Naive thymus-derived CD4-positive, alpha-beta T cell (primary cell): ENCODE data around the gene WARS2. TPM values are rescaled to one million over a fixed set of nuclear protein-coding genes. Genes with fewer than 3 reads are reported as not detected.

Experiments
- ATAC-seq: fragments of 150-1000 bp; cut with Tn5 transposase; 2 replicates; pipeline ENCODE4 v1.10.0; 2021; ENCODE audit warnings: mild to moderate bottlenecking, moderate library complexity
- CTCF ChIA-PET: fragments of 350-600 bp; sonication (Branson Sonifier 250); formaldehyde crosslinking; loops from one replicate; lab custom pipeline; 2021; ENCODE audit warnings: antibody characterized with exemption; lab: Charles Lee
- POLR2A ChIA-PET: fragments of 350-600 bp; sonication (Branson Sonifier 250); formaldehyde crosslinking; loops from one replicate; lab custom pipeline; 2021; ENCODE audit warnings: antibody characterized with exemption, inconsistent platforms; lab: Charles Lee
- DNase-seq, 9 donors: peaks; one replicate each; pipeline versions ENCODE4 v3.0.0 to v3.0.0-alpha.2; 2020 to 2022; ENCODE audit warnings: mixed read lengths in 1 of 9
- H3K27ac ChIP-seq: one replicate; pipeline ENCODE4 v1.7.0; 2013; ENCODE audit warnings: mild to moderate bottlenecking, low read depth, low read length, moderate library complexity
- H3K27me3 ChIP-seq, 2 donors: one replicate each; pipeline ENCODE4 v1.7.0; 2013; ENCODE audit warnings: low read length in 2 of 2, mild to moderate bottlenecking in 2 of 2, moderate library complexity in 2 of 2; ENCODE audit not compliant: control insufficient read depth in 2 of 2, insufficient read depth in 2 of 2
- H3K36me3 ChIP-seq, 3 experiments: 1 replicate in 2 of 3; 2 replicates in 1 of 3; pipeline ENCODE4 v1.7.0; 2013; ENCODE audit warnings: low read length in 3 of 3, mild to moderate bottlenecking in 3 of 3, moderate library complexity in 1 of 3; ENCODE audit not compliant: insufficient read depth in 3 of 3, control insufficient read depth in 2 of 3
- H3K4me1 ChIP-seq, 2 donors: one replicate each; pipeline ENCODE4 v1.7.0; 2013; ENCODE audit warnings: low read length in 2 of 2, mild to moderate bottlenecking in 2 of 2, moderate library complexity in 1 of 2; ENCODE audit not compliant: control insufficient read depth in 2 of 2, insufficient read depth in 2 of 2
- H3K4me3 ChIP-seq: 2 replicates; pipeline ENCODE4 v1.7.0; 2013; ENCODE audit warnings: mild to moderate bottlenecking, low read length
- H3K9me3 ChIP-seq, 3 experiments: 1 replicate in 2 of 3; 2 replicates in 1 of 3; pipeline ENCODE4 v1.7.0; 2013; ENCODE audit warnings: low read length in 3 of 3; ENCODE audit not compliant: control insufficient read depth in 2 of 3
- H3K27ac Mint-ChIP-seq, 9 donors: one replicate each; pipeline ENCODE4 v1.8.0; 2020 to 2022; ENCODE audit warnings: mixed read lengths in 9 of 9, mild to moderate bottlenecking in 8 of 9, moderate library complexity in 5 of 9, inconsistent platforms in 2 of 9
- H3K27me3 Mint-ChIP-seq, 5 donors: one replicate each; pipeline ENCODE4 v1.8.0; 2021 to 2022; ENCODE audit warnings: mixed read lengths in 5 of 5, mild to moderate bottlenecking in 1 of 5
- H3K36me3 Mint-ChIP-seq, 5 donors: one replicate each; pipeline ENCODE4 v1.8.0; 2020 to 2022; ENCODE audit warnings: mixed read lengths in 5 of 5, mild to moderate bottlenecking in 3 of 5, inconsistent platforms in 1 of 5
- H3K4me1 Mint-ChIP-seq, 7 donors: one replicate each; pipeline ENCODE4 v1.8.0; 2020 to 2022; ENCODE audit warnings: mixed read lengths in 7 of 7, mild to moderate bottlenecking in 3 of 7, inconsistent platforms in 1 of 7
- H3K4me3 Mint-ChIP-seq, 10 donors: one replicate each; pipeline ENCODE4 v1.8.0; 2020 to 2022; ENCODE audit warnings: mild to moderate bottlenecking in 10 of 10, mixed read lengths in 10 of 10, moderate library complexity in 6 of 10, inconsistent platforms in 2 of 10
- H3K9me3 Mint-ChIP-seq, 11 donors: one replicate each; pipeline ENCODE4 v1.8.0; 2020 to 2022; ENCODE audit warnings: mixed read lengths in 11 of 11, mild to moderate bottlenecking in 4 of 11, inconsistent platforms in 1 of 11, moderate library complexity in 1 of 11
- intact Hi-C, 2 donors: fragments of 100-400 bp; cut with micrococcal nuclease; formaldehyde crosslinking; loops; one replicate each; pipeline ENCODE4 v1.15.1; 2023
- polyA plus RNA-seq, 2 donors: library from polyadenylated mRNA; unstranded; fragments of 300-500 nt; fragmentation: Illumina TruSeq; gene quantifications; one replicate each; pipeline ENCODE4 v1.2.3, GENCODE V29; 2021
- total RNA-seq, 6 experiments: library from RNA in 5 of 6; stranded (reverse) in 5 of 6; gene quantifications; 1 replicate in 5 of 6; 2 replicates in 1 of 6; pipeline ENCODE4 v1.2.3 and lab custom pipeline; 2021 to 2026

WARS2 gene
- total and polyA plus RNA-seq, 7 experiments from 2014 or later: 8.6 to 27.1 (median 11.5) TPM

GRCh38 chr1:119040489-119040888 is 100.0 kb downstream of the WARS2 start:
- H3K9me3 Mint-ChIP-seq: peaks cover 0 to 7% (median 0%) of the 10 kb centered on the region in 11 donors
- peaks cover 0 to 24% (median 0%) of the 10 kb centered on the region in 3 experiments for H3K36me3 ChIP-seq
- CTCF ChIA-PET: no interaction called here
- H3K4me1 ChIP-seq: no peaks in the 10 kb centered on the region
- H3K36me3 Mint-ChIP-seq: peaks cover 4 to 89% (median 75%) of the 10 kb centered on the region in 5 donors
- no peaks in the 10 kb centered on the region for H3K9me3 ChIP-seq
- H3K27ac Mint-ChIP-seq: no peak overlapping the region
- H3K27me3 Mint-ChIP-seq: no peaks in the 10 kb centered on the region
- POLR2A ChIA-PET: no interaction called here
- H3K4me1 Mint-ChIP-seq: no peaks in the 10 kb centered on the region
- ATAC-seq (no peak), DNase-seq (no peak)
- intact Hi-C loops: no loop called here
- no peak overlapping the region for H3K27ac ChIP-seq
- H3K4me3 ChIP-seq: no peak overlapping the region
- no peak overlapping the region for H3K4me3 Mint-ChIP-seq
- H3K27me3 ChIP-seq: no peaks in the 10 kb centered on the region

DNA sequence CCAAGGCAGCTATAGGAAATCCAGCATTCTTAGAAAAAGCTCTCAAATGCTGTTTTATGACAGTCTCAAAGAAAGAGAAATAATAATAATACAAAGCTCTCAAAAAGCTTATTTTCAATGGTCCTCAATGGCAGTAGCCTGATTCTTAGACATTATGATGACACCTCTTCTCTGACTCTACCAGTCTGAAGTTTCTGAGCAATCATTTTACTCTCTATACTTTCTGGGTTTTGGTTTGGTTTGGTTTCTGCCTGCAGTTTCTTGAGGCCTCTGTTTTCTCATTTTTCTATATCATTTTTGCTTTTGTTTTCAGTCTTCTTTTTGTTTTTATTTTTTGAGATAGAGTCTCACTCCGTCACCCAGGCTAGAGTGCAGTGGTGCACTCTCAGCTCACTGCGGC is 102.1 kb downstream of the WARS2 start:
- ChIA-PET CTCF (no interaction called here), POLR2A (no interaction called here)
- Histone ChIP-seq H3K9me3 (no peaks in the 10 kb centered on the region), H3K4me3 (no peak overlapping the region), H3K27me3 (no peaks in the 10 kb centered on the region), H3K27ac (no peak overlapping the region), H3K4me1 (no peaks in the 10 kb centered on the region), H3K36me3 (peaks cover 0 to 13% (median 0%) of the 10 kb centered on the region in 3 experiments)
- DNase-seq: no peak
- H3K9me3 Mint-ChIP-seq: peaks cover 0 to 7% (median 0%) of the 10 kb centered on the region in 11 donors
- H3K4me3 Mint-ChIP-seq: no peak overlapping the region
- no peaks in the 10 kb centered on the region for H3K27me3 Mint-ChIP-seq
- intact Hi-C loops: no loop called here
- ATAC-seq: no peak
- no peak overlapping the region for H3K27ac Mint-ChIP-seq
- H3K4me1 Mint-ChIP-seq: no peaks in the 10 kb centered on the region
- peaks cover 4 to 88% (median 76%) of the 10 kb centered on the region in 5 donors for H3K36me3 Mint-ChIP-seq

DNA sequence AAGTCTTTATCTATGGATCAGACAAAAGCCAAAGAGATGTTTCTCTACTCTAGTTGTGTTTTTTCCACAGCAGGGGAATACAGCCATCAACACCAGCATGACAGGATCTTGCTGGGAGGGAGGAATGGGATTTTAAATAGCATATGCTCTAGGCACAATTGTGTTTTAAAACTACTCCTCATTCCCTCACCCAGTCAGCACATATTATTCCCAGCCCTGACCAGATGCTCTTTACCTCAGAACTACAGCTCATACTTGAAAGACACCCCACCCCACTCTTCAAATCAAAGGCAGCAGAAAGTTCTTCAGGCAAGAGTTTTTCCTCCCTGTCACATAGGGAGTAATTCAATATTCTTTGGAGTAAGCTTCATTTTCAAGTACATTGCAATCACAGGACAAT is 106.1 kb downstream of the WARS2 start:
- Histone ChIP-seq H3K36me3 (peaks cover 0 to 27% (median 0%) of the 10 kb centered on the region in 3 experiments), H3K27ac (no peak overlapping the region), H3K4me1 (no peaks in the 10 kb centered on the region), H3K27me3 (no peaks in the 10 kb centered on the region), H3K9me3 (no peaks in the 10 kb centered on the region), H3K4me3 (no peak overlapping the region)
- Mint-ChIP-seq H3K27me3 (no peaks in the 10 kb centered on the region), H3K36me3 (peaks cover 10 to 94% (median 82%) of the 10 kb centered on the region in 5 donors), H3K9me3 (peaks cover 0 to 7% (median 0%) of the 10 kb centered on the region in 11 donors), H3K4me1 (no peaks in the 10 kb centered on the region), H3K4me3 (no peak overlapping the region), H3K27ac (no peak overlapping the region)
- ATAC-seq (no peak), DNase-seq (no peak)
- ChIA-PET CTCF (no interaction called here), POLR2A (interaction anchor here (0.6 kb wide), 1 partner anchor 14 kb away, joined by 3 read pairs; no protein-coding TSS in a partner anchor)
- intact Hi-C loops: no loop called here

DNA sequence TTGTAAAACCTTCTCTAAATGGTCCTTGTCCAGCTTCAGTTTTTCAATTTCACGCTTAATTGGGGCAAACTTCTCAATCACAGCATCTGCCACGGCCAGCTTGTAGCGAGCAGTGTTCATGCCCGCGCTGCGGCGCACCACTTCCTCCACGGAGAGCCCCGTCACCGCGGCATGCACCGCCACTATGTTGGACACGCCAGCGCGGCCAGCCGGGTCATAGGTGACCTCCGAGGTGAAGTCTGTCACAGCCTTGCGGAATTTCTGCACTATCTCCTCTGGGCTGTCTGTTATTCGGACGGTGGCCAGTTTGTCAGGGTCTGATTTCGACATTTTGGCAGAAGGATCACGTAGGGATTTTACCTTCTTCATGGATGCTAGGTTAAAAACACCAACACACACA is 107.5 kb downstream of the WARS2 start:
- H3K4me3 Mint-ChIP-seq: no peak overlapping the region
- H3K9me3 Mint-ChIP-seq: peaks cover 0 to 7% (median 3%) of the 10 kb centered on the region in 11 donors
- no peak overlapping the region for H3K4me3 ChIP-seq
- no peaks in the 10 kb centered on the region for H3K4me1 ChIP-seq
- no peaks in the 10 kb centered on the region for H3K27me3 Mint-ChIP-seq
- no peaks in the 10 kb centered on the region for H3K9me3 ChIP-seq
- H3K36me3 Mint-ChIP-seq: peaks cover 10 to 86% (median 80%) of the 10 kb centered on the region in 5 donors
- ChIA-PET POLR2A (no interaction called here), CTCF (no interaction called here)
- DNase-seq (no peak), ATAC-seq (no peak)
- no peaks in the 10 kb centered on the region for H3K27me3 ChIP-seq
- H3K27ac Mint-ChIP-seq: no peak overlapping the region
- peaks cover 0 to 27% (median 0%) of the 10 kb centered on the region in 3 experiments for H3K36me3 ChIP-seq
- H3K4me1 Mint-ChIP-seq: no peaks in the 10 kb centered on the region
- intact Hi-C loops: no loop called here
- no peak overlapping the region for H3K27ac ChIP-seq

DNA sequence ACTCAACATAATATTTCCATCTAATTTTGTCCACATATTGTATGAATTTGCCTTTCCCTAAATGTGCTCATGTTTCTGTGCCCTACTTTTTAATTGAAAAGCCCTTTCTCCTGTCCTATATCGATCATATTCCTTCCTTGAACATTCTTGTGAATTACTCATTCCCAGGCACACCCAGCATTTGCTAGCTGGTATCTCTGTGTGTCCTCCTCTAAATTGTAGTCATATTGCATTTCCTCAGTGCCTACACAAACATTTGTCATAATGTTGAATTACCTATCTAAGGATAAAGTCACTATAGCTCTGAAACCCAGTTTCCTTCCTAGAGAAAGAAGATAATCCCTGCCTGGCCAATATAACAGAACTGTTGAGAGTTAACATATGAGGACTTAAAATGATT is 112.7 kb downstream of the WARS2 start:
- CTCF ChIA-PET: no interaction called here

GRCh38 chr1:119026956-119027355 is 113.5 kb downstream of the WARS2 start:
- Histone ChIP-seq H3K27me3 (no peaks in the 10 kb centered on the region), H3K4me3 (no peak overlapping the region), H3K36me3 (peaks cover 0 to 13% (median 0%) of the 10 kb centered on the region in 3 experiments), H3K9me3 (no peaks in the 10 kb centered on the region), H3K27ac (no peak overlapping the region), H3K4me1 (no peaks in the 10 kb centered on the region)
- Mint-ChIP-seq H3K4me3 (no peak overlapping the region), H3K36me3 (peaks cover 7 to 46% (median 40%) of the 10 kb centered on the region in 5 donors), H3K27ac (no peak overlapping the region), H3K4me1 (no peaks in the 10 kb centered on the region), H3K27me3 (no peaks in the 10 kb centered on the region), H3K9me3 (peaks cover 2 to 20% (median 12%) of the 10 kb centered on the region in 11 donors)
- ChIA-PET CTCF (no interaction called here), POLR2A (no interaction called here)
- intact Hi-C loops: no loop called here
- DNase-seq (no peak), ATAC-seq (no peak)

More for the DNA sequence above, 112.7 kb downstream of the WARS2 start:
- H3K4me3 Mint-ChIP-seq: no peak overlapping the region
- H3K9me3 Mint-ChIP-seq: peaks cover 2 to 18% (median 12%) of the 10 kb centered on the region in 11 donors
- Histone ChIP-seq H3K27me3 (no peaks in the 10 kb centered on the region), H3K36me3 (peaks cover 0 to 21% (median 0%) of the 10 kb centered on the region in 3 experiments), H3K9me3 (no peaks in the 10 kb centered on the region), H3K27ac (no peak overlapping the region), H3K4me1 (no peaks in the 10 kb centered on the region), H3K4me3 (no peak overlapping the region)
- DNase-seq (no peak), ATAC-seq (no peak)
- H3K27me3 Mint-ChIP-seq: no peaks in the 10 kb centered on the region
- intact Hi-C loops: no loop called here
- H3K4me1 Mint-ChIP-seq: no peaks in the 10 kb centered on the region
- H3K27ac Mint-ChIP-seq: no peak overlapping the region
- POLR2A ChIA-PET: no interaction called here
- peaks cover 7 to 52% (median 46%) of the 10 kb centered on the region in 5 donors for H3K36me3 Mint-ChIP-seq

DNA sequence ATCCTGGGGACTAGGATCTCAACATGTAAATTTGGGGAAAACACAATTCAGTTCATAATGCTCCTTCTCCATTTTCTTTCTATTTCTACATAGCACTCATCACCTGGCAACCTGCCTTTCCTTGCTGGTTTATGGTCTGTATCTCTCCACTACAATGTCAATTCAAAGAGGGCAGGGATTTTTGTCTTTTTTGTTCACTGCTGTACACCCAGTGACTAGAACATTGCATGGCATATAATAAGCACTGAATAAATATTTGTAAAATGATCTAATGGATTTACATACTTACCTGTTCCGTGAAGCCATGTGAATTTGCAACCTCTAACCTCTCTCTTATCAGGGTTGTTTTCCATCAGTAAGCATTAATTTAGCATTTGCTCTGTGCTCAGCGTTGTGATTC is 124.9 kb downstream of the WARS2 start:
- Histone ChIP-seq H3K27me3 (peaks cover 0 to under 1% of the 10 kb centered on the region in 2 donors), H3K9me3 (no peaks in the 10 kb centered on the region), H3K27ac (no peak overlapping the region), H3K4me1 (no peaks in the 10 kb centered on the region), H3K4me3 (no peak overlapping the region), H3K36me3 (no peaks in the 10 kb centered on the region)
- peaks cover 15 to 58% (median 39%) of the 10 kb centered on the region in 5 donors for H3K27me3 Mint-ChIP-seq
- POLR2A ChIA-PET: no interaction called here
- intact Hi-C loops: no loop called here
- DNase-seq: no peak
- no peak for ATAC-seq
- H3K36me3 Mint-ChIP-seq: peaks cover 0 to 65% (median 51%) of the 10 kb centered on the region in 5 donors
- CTCF ChIA-PET: no interaction called here
- peaks cover 0 to 1% (median 0%) of the 10 kb centered on the region in 7 donors for H3K4me1 Mint-ChIP-seq
- H3K27ac Mint-ChIP-seq: no peak overlapping the region
- H3K9me3 Mint-ChIP-seq: peaks cover 5 to 55% (median 35%) of the 10 kb centered on the region in 11 donors
- H3K4me3 Mint-ChIP-seq: no peak overlapping the region
